NT2/D1 (cell line): ENCODE results near the gene PCDHGA12.

Experiments
- DNase-seq: peaks from one replicate; pipeline ENCODE4 v3.0.0-alpha.2; 2011; ENCODE audit warnings: low read depth, low spot score
- H3K27me3 ChIP-seq: 2 replicates; pipeline ENCODE4 v1.6.0; 2011; ENCODE audit warnings: mild to moderate bottlenecking; ENCODE audit not compliant: insufficient read length, insufficient read depth
- H3K36me3 ChIP-seq: 2 replicates; pipeline ENCODE4 v1.6.1; 2011; ENCODE audit warnings: mild to moderate bottlenecking, low read length, mixed read lengths; ENCODE audit not compliant: insufficient read depth, insufficient read length
- H3K4me1 ChIP-seq: 2 replicates; pipeline ENCODE4 v1.5.1; 2011; ENCODE audit not compliant: insufficient read depth, insufficient read length
- H3K4me3 ChIP-seq: 2 replicates; pipeline ENCODE4 v1.5.1; 2011; ENCODE audit warnings: low read depth; ENCODE audit not compliant: insufficient read length
- H3K9ac ChIP-seq: 2 replicates; pipeline ENCODE4 v1.6.0; 2011; ENCODE audit warnings: low read depth; ENCODE audit not compliant: insufficient read length
- H3K9me3 ChIP-seq: 2 replicates; pipeline ENCODE4 v1.5.1; 2011; ENCODE audit warnings: mild to moderate bottlenecking, low read length; ENCODE audit not compliant: insufficient read depth
- SUZ12 ChIP-seq: IDR thresholded peaks from 2 replicates; pipeline ENCODE4 v1.6.1; 2011; ENCODE audit not compliant: insufficient read length, insufficient read depth; ENCODE audit errors: extremely low read depth
- YY1 ChIP-seq: IDR thresholded peaks from 2 replicates; pipeline ENCODE4 v1.6.1; 2011; ENCODE audit not compliant: insufficient read length, insufficient read depth
- ZNF274 ChIP-seq: IDR thresholded peaks from 2 replicates; pipeline ENCODE4 v1.6.1; 2011; ENCODE audit warnings: mild to moderate bottlenecking, low read depth, low read length

PCDHGA12 gene

DNA sequence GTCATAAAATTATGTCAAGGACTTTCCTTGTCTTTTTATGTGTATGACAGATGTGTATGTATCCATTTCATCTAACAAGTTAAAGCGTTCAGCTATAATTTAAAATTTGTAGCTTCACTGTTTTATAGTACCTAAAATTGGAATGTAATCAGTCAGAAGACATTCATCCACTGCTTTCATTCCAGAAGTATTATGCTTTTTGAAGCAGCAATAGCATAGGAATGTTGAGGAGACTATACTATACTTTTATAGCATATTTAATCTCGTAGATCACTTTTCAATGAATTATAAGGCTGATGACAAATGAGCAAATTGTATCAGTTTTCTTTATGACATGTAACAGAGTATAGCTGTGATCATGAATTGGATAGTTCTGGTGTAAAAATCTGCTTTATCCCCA lies 6.9 kb downstream of the PCDHGA12 start:
- Histone ChIP-seq H3K9me3 (peaks cover 7% of the 10 kb centered on the region; the same call in 1 of the 2 replicates), H3K4me3 (no peak overlapping the region), H3K27me3 (no peaks in the 10 kb centered on the region), H3K36me3 (no peaks in the 10 kb centered on the region), H3K4me1 (no peaks in the 10 kb centered on the region), H3K9ac (no peak overlapping the region)
- DNase-seq, result no peak
- TF ChIP-seq ZNF274, result no peak
- no peak for TF ChIP-seq YY1
- TF ChIP-seq SUZ12, result no peak

- H3K9me3 ChIP-seq, result peaks cover 6% of the 10 kb centered on the region
- H3K4me1 ChIP-seq, result no peaks in the 10 kb centered on the region
- H3K36me3 ChIP-seq, result no peaks in the 10 kb centered on the region
- H3K9ac ChIP-seq, result no peak overlapping the region
- no peak for DNase-seq
- H3K27me3 ChIP-seq, result no peaks in the 10 kb centered on the region
- H3K4me3 ChIP-seq, result no peak overlapping the region
- TF ChIP-seq SUZ12 (no peak), ZNF274 (no peak), YY1 (no peak)
Observed at GRCh38 chr5:141439411-141440141, 9.3 kb downstream of the PCDHGA12 start.

- TF ChIP-seq YY1, result no peak
- TF ChIP-seq ZNF274, result no peak
- TF ChIP-seq SUZ12, result no peak
- no peak for DNase-seq
- Histone ChIP-seq H3K4me1 (no peaks in the 10 kb centered on the region), H3K36me3 (no peaks in the 10 kb centered on the region), H3K27me3 (no peaks in the 10 kb centered on the region), H3K9me3 (peaks cover 6% of the 10 kb centered on the region), H3K4me3 (no peak overlapping the region), H3K9ac (no peak overlapping the region)
Observed at GRCh38 chr5:141440341-141440740, 10.0 kb downstream of the PCDHGA12 start.

GRCh38 chr5:141441571-141442170 lies 11.4 kb downstream of the PCDHGA12 start:
- peaks cover 6% of the 10 kb centered on the region for H3K9me3 ChIP-seq
- no peak overlapping the region for H3K9ac ChIP-seq
- H3K4me1 ChIP-seq, result no peaks in the 10 kb centered on the region
- H3K4me3 ChIP-seq, result no peak overlapping the region
- TF ChIP-seq YY1 (no peak), ZNF274 (no peak), SUZ12 (no peak)
- H3K36me3 ChIP-seq, result no peaks in the 10 kb centered on the region
- no peak for DNase-seq
- no peaks in the 10 kb centered on the region for H3K27me3 ChIP-seq

- H3K27me3 ChIP-seq, result no peaks in the 10 kb centered on the region
Observed at GRCh38 chr5:141465351-141465750, 35.0 kb downstream of the PCDHGA12 start.

DNA sequence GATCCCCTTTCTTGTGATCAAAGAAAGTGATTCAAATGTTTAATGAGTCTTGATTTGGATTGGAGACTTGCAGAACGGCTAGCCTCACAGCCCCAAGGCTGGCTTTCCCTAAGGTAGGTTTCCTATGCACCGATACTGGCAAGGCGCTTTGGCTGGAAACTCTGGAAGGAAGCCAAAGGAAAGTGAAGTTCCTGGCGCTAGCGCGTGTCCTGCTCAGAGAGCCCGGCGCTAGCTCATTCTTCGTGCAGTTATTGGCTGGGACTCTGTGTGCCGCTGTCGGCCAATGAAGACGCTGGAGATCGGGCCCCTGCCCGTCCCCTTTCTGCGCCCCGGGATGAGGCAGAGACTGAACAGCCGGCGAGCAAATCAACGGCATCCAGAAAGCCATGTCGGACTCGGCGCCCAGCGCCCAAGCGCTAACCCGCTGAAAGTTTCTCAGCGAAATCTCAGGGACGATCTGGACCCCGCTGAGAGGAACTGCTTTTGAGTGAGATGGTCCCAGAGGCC lies 45.4 kb downstream of the PCDHGA12 start, which contains the start of gene PCDHGC3:
Gene PCDHGC3 (plus strand): TSS at position 342 of the 507 bp plus-strand sequence. CDS start 151 bp downstream, at position 493.
- Histone ChIP-seq H3K4me3 (peak within 1 kb of the TSS; percentile 72), H3K9ac (peak within 1 kb of the TSS; percentile 79), H3K9me3 (no peaks in the 10 kb centered on the region), H3K36me3 (no peaks in the 10 kb centered on the region), H3K4me1 (peaks cover 4% of the 10 kb centered on the region), H3K27me3 (peaks cover 36% of the 10 kb centered on the region)
- DNase-seq, result peak; percentile 70
- no peak for TF ChIP-seq ZNF274
- TF ChIP-seq YY1, result no peak
- no peak for TF ChIP-seq SUZ12

More at GRCh38 chr5:141465351-141465750, 35.0 kb downstream of the PCDHGA12 start:
- Histone ChIP-seq H3K4me3 (no peak overlapping the region), H3K4me1 (no peaks in the 10 kb centered on the region), H3K9me3 (no peaks in the 10 kb centered on the region), H3K9ac (no peak overlapping the region), H3K36me3 (no peaks in the 10 kb centered on the region)
- no peak for DNase-seq
- TF ChIP-seq ZNF274, result no peak
- TF ChIP-seq SUZ12, result no peak
- TF ChIP-seq YY1, result no peak
